ENCODE measurements around the gene MRPL17.

Gene MRPL17

GRCh38 chr11:6681949-6682348 is 1.2 kb downstream of the MRPL17 start:
- no peak for DNase-seq

GRCh38 chr11:6681505-6681904 is 1.6 kb downstream of the MRPL17 start:
- DNase-seq = no peak

- no peak for DNase-seq
These were observed 6.1 kb downstream of the MRPL17 start for GRCh38 chr11:6677018-6677417.

- no peak for DNase-seq
These were observed 8.3 kb downstream of the MRPL17 start for GRCh38 chr11:6674862-6675261.

- peak; percentile 30 for DNase-seq
These were observed 8.9 kb downstream of the MRPL17 start for GRCh38 chr11:6674219-6674597.

GRCh38 chr11:6673523-6674218 is 9.5 kb downstream of the MRPL17 start:
- no peak for DNase-seq

- no peak for DNase-seq
These were observed 11.1 kb downstream of the MRPL17 start for GRCh38 chr11:6671991-6672390.

GRCh38 chr11:6670202-6670830 is 12.8 kb downstream of the MRPL17 start:
- DNase-seq = peak; percentile 38

GRCh38 chr11:6667733-6668374 is 15.3 kb downstream of the MRPL17 start:
- peak; percentile 82 for DNase-seq

GRCh38 chr11:6666302-6667183 is 16.6 kb downstream of the MRPL17 start:
- DNase-seq = no peak

GRCh38 chr11:6664551-6664950 is 18.6 kb downstream of the MRPL17 start:
- DNase-seq = no peak

GRCh38 chr11:6663794-6664469 is 19.2 kb downstream of the MRPL17 start:
- DNase-seq = no peak

GRCh38 chr11:6660712-6661111 is 22.4 kb downstream of the MRPL17 start:
- DNase-seq = no peak

GRCh38 chr11:6658647-6659046 is 24.5 kb downstream of the MRPL17 start:
- no peak for DNase-seq

- no peak for DNase-seq
These were observed 25.8 kb downstream of the MRPL17 start for GRCh38 chr11:6657346-6657745.

- DNase-seq = no peak
These were observed 26.2 kb downstream of the MRPL17 start for GRCh38 chr11:6656936-6657335.

GRCh38 chr11:6656584-6656915 is 26.6 kb downstream of the MRPL17 start:
- DNase-seq = no peak

- DNase-seq = peak; percentile 17
These were observed 27.2 kb downstream of the MRPL17 start, which contains the start of gene DCHS1 for GRCh38 chr11:6655790-6656583. DCHS1 (minus strand) TSS chr11:6655809; CDS start chr11:6641613, 14,196 bp downstream.

- DNase-seq = peak; percentile 33
These were observed 27.9 kb downstream of the MRPL17 start for GRCh38 chr11:6655020-6655789.

GRCh38 chr11:6654281-6655019 is 28.7 kb downstream of the MRPL17 start:
- no peak for DNase-seq

All from CD4-positive, alpha-beta T cell treated with Interleukin-21 for 1 hour (primary cell).